ENCODE data around the gene RHOA.
A peak's percentile ranks its signal among the peaks of the same experiment; 100 is the strongest.
"Not testable (repeated sequence)": the region's sequence is repeated elsewhere in the genome, so short reads cannot be mapped to it uniquely, and the experiment has no call there.

Gene RHOA

DNA sequence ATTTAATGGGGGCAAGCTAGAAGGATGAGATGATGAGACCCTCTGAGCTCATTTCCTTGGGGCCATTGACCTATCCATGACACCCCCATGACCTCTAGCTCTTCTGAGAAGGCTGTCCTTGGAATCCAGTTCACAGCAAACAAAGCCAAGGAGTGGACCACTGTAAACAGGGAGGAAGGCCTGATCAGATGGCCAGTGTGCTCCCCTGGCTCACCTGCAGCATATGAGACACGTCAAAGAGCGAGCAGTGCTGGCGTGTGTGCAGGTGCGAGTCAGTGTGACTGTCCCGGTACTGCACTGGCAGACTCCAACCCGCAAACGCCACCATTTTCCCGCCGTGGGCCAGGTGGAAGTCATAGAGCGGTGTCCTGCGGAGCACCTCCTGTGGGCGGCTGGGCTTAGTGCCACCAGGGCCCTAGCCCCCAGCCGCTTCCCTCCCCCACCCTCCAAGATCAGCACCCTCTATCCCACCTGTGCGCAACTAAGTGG, 10.2 kb upstream of the RHOA start:
- TF ChIP-seq ZNF274 (IDR thresholded peaks at IDR 0.05; ENCODE audit: low read depth, low read length), result no peak
- H3K4me3 ChIP-seq (ENCODE audit: low read length), result no peak overlapping the region

GRCh38 chr3:49417516-49418120, 5.8 kb upstream of the RHOA start:
- no peak for TF ChIP-seq ZNF274 (IDR thresholded peaks at IDR 0.05; ENCODE audit: low read depth, low read length)

GRCh38 chr3:49416867-49417266, 5.1 kb upstream of the RHOA start:
- H3K4me3 ChIP-seq (ENCODE audit: low read length), result no peak overlapping the region; the same call in 1 of the 2 replicates
- TF ChIP-seq ZNF274 (IDR thresholded peaks at IDR 0.05; ENCODE audit: low read depth, low read length), result no peak

More at GRCh38 chr3:49417516-49418120, 5.8 kb upstream of the RHOA start:
- no peak overlapping the region for H3K4me3 ChIP-seq (ENCODE audit: low read length)

DNA sequence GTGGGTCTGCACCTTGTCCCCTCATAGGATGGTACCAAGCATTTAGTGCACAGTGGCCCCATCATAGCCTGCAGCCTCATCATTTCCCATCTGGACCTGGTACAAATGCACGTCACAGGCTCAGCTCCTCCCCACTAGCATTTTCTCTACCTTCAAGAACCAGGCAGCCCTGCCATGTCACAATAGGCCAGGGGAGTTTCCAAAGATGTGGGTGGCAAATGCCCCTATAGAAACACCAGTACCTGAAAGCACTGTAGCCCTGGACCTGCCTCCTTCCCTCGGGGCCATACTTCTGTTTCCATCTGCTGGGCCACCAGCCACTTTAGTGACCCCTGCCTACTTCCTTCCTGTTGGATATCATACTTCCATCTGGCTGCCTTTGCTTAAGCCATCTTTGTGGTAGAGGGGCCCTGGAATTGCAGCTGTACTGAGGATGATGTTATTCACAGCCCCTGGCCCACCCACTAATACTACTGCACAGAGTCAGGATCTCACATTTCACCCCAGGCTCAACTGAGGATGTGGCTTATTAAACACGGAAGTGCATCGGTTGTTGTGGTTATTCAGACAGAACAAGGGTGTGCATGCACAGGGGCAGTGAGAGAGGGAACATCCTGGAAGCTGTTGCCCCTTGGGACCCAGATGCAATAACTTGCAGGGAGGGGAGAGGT, 4.3 kb upstream of the RHOA start:
- no peak overlapping the region; the same call in 1 of the 2 replicates for H3K4me3 ChIP-seq (ENCODE audit: low read length)

DNA sequence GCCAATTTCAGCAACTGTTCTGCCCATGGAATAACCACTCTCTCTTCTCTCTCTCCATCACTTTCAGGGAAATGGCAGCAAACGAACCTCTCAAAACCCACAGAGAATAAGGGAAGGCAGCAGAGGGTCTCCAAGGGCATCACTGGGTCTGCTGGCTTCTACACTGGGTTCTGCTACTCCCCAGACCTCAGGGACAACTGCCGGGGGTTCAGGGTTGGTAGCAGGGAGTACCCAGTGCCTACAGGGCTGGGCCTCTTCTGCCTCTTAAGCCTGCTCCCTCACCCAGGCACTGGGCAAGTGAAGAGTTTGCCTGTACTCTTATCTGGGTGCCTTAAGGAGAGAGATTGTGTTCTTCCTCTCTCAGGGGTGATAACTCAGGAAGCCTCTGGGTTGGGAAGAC, 3.0 kb upstream of the RHOA start:
- H3K4me3 ChIP-seq (ENCODE audit: low read length), result no peak overlapping the region
- TF ChIP-seq ZNF274 (IDR thresholded peaks at IDR 0.05; ENCODE audit: low read depth, low read length), result no peak

More for the DNA sequence above, 4.3 kb upstream of the RHOA start:
- TF ChIP-seq ZNF274 (IDR thresholded peaks at IDR 0.05; ENCODE audit: low read depth, low read length), result no peak

GRCh38 chr3:49413338-49413734, 1.6 kb upstream of the RHOA start:
- H3K4me3 ChIP-seq (ENCODE audit: low read length), result peak overlapping the region; percentile 82; the same call in 1 of the 2 replicates
- no peak for TF ChIP-seq ZNF274 (IDR thresholded peaks at IDR 0.05; ENCODE audit: low read depth, low read length)

GRCh38 chr3:49412632-49413337, 1.0 kb upstream of the RHOA start:
- no peak for TF ChIP-seq ZNF274 (IDR thresholded peaks at IDR 0.05; ENCODE audit: low read depth, low read length)
- peak overlapping the region; percentile 82 for H3K4me3 ChIP-seq (ENCODE audit: low read length)

GRCh38 chr3:49411535-49411967, 225 bp downstream of the RHOA start:
- H3K4me3 ChIP-seq (ENCODE audit: low read length), result peak overlapping the region; percentile 94
- no peak for TF ChIP-seq ZNF274 (IDR thresholded peaks at IDR 0.05; ENCODE audit: low read depth, low read length)

DNA sequence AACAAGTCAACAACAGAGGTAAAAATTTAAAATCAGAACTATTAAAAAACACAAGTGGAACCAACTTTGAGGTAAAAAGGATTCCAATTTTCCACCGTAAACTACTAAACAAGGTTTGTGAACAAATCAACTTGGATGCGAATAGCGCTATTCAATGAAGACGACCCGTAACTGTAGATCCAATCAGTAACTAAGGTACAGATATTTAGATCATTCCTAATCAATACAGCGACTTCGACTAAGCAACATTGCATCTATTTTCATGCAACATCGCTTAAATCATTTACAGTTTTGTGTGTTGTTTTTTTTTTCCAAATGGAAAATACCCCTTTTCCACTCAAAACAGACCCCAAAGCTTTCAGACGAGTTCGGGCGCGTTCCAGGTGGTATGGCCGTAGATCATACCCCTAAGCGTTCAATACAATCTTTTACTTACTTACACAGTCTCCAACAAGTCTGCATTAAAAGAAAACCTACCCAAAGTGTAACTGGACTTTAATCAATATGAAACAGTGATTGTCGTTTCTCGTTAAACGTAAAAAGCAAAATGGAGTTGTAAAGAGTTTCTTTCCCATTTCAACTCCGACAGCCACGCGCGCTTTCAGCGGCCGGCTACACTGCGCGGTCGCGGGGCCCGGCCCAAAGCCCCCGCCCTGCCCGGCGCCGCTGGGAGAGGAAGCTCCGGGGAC, 786 bp downstream of the RHOA start:
- peak overlapping the region; percentile 94 for H3K4me3 ChIP-seq (ENCODE audit: low read length)
- no peak for TF ChIP-seq ZNF274 (IDR thresholded peaks at IDR 0.05; ENCODE audit: low read depth, low read length)

GRCh38 chr3:49410066-49410845, 1.5 kb downstream of the RHOA start:
- TF ChIP-seq ZNF274 (IDR thresholded peaks at IDR 0.05; ENCODE audit: low read depth, low read length), result no peak
- peak overlapping the region; percentile 94 for H3K4me3 ChIP-seq (ENCODE audit: low read length)

DNA sequence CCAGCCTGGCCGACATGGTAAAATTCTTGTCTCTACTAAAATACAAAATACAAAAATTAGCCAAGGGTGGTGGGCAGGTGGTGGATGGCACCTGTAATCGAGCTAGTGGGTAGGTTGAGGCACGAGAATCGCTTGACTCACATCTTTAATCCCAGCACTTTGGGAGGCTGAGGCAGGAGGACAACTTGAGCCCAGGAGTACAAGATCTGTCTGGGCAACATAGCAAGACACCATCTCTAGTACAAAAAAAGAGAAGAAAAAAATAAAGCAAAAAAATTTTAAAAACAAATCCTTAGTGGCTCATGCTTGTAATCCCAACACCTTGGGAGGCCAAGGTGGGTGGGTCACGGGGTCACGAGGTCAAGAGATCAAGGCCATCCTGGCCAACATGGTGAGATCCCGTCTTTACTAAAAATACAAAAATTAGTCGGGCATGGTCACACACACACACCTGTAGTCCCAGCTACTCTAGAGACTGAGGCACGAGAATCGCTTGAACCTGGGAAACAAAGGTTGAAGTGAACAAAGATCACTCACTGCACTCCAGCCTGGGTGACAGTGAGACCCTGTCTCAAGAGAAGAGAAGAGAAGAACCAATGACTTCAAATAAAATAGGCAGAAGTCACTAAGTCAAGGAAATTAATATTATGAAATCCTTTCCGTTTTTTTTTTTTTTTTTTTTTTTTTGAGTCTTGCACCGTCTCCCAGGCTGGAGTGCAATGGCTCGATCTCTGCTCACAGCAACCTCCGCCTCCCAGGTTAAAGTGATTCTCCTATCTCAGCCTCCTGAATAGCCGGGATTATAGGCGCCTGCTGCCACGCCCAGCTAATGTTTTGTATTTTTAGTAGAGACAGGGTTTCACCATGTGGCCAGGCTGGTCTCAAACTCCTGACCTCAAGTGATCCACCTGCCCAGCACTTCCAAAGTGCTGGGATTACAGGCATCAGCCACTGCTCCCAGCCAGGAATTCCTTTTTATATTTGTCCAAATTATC, 4.9 kb downstream of the RHOA start:
- TF ChIP-seq ZNF274 (IDR thresholded peaks at IDR 0.05; ENCODE audit: low read depth, low read length), result no peak
- H3K4me3 ChIP-seq (ENCODE audit: low read length), result no peak overlapping the region

DNA sequence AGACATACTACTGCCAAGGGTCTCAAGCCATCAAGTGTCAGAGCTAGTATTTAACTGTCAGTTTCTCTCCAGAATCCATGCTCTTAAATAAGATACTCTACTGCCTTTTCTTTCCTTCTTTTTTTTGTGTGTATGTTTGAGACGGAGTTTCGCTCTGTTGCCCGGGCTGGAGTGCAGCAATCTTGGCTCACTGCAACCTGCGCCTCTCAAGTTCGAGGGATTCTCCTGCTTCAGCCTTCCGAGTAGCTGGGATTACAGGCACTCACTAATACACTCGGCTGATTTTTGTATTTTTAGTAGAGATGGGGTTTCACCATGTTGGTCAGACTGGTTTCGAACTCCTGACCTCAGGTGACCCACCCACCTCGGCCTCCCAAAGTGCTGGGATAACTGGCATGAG, 6.2 kb downstream of the RHOA start:
- not testable (repeated sequence) for H3K4me3 ChIP-seq (ENCODE audit: low read length)
